Measurements from ENCODE around the gene ADAMTS8.

GRCh38 chr11:130457623-130458409 lies 29.4 kb upstream of the ADAMTS8 start:
- TF ChIP-seq CTCF (conservative IDR thresholded peaks at IDR 0.05 in 1 of 2, IDR thresholded peaks at IDR 0.05 in 1 of 2; ENCODE audit: low read depth in 1 of 2, low read length in 2 of 2) = peak in 1 of 2 donors; percentile 4
- no peak for TF ChIP-seq EZH2 (IDR thresholded peaks at IDR 0.05; ENCODE audit: low read length, missing control alignments)
